GM18505 (cell line): ENCODE results near the gene NRL.

Source experiments
- ATAC-seq: cut with Tn5 transposase; IDR thresholded peaks from one replicate; pipeline ENCODE4 v1.9.1; 2021; ENCODE audit not compliant: unreplicated experiment
- POLR2A ChIP-seq: IDR thresholded peaks from 4 replicates; pipeline ENCODE4 v1.6.1; 2011; ENCODE audit warnings: borderline replicate concordance; ENCODE audit not compliant: insufficient read depth, insufficient read length; ENCODE audit errors: extremely low read depth

Gene NRL

DNA sequence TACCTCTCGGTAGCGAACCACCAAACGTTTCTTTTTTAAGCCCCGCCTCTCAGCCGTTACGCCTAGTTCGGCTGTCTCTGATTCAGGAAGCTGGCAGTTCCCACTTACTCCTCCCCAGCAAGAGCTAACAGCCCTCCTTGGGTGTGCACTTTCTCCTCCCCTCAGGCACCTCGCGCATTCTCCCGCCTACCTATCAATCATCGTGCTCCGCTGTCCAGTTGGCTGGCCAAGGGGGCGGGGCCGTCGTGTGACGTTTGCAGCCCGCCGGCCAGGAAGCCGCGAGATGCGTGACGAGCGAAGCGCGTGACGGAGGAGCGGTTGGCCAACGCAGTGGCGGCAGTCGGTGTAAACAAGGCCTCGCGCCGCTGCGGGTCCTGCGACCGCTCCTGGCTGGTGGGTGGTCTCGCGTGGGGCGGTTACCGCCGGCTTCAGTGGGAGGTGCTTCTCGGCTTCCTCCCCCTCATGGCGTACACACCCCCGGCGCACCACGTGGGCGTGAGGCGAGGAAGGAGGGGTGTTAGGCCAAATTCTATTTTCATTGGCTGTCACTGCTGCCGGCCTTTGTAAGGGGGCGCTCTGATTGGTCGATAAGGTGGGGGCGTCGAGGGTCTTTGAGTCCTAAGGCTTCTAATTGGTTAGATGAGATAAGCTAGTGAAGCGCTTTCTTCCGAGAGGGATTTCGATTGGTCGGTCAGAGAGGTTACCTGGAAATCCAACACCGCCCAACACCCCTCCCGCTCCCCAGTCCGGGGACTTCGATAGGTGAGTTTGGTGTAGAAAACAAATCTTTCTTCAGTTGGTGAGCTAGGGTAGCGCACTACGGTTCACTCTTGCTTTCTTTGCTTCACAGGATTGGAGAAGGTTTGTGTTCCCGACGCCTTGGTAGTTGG, at the start of gene NRL, which contains the start of gene DCAF11:
NRL (minus strand) TSS at position 418 of the 890 bp plus-strand sequence. CDS start 32,101 bp downstream, outside the sequence.
DCAF11 (plus strand) TSS at position 246 of the 890 bp plus-strand sequence. CDS start 818 bp downstream, outside the sequence.
- ATAC-seq, result peak; percentile 80
- TF ChIP-seq POLR2A, result peak; percentile 72

DNA sequence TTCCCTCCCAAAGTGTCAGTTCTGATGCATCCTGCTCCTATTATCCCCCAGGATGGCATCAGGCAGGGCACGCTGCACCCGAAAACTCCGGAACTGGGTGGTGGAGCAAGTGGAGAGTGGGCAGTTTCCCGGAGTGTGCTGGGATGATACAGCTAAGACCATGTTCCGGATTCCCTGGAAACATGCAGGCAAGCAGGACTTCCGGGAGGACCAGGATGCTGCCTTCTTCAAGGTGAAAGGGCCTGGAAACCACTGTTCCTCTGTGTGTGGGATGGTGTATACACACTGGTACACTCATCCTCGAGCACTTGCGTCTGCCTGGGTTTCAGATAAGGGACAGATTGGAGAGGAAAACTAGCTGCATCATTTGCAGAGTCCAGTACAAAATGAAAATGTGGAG, 47.3 kb upstream of the NRL start:
- TF ChIP-seq POLR2A, result no peak
- no peak for ATAC-seq

DNA sequence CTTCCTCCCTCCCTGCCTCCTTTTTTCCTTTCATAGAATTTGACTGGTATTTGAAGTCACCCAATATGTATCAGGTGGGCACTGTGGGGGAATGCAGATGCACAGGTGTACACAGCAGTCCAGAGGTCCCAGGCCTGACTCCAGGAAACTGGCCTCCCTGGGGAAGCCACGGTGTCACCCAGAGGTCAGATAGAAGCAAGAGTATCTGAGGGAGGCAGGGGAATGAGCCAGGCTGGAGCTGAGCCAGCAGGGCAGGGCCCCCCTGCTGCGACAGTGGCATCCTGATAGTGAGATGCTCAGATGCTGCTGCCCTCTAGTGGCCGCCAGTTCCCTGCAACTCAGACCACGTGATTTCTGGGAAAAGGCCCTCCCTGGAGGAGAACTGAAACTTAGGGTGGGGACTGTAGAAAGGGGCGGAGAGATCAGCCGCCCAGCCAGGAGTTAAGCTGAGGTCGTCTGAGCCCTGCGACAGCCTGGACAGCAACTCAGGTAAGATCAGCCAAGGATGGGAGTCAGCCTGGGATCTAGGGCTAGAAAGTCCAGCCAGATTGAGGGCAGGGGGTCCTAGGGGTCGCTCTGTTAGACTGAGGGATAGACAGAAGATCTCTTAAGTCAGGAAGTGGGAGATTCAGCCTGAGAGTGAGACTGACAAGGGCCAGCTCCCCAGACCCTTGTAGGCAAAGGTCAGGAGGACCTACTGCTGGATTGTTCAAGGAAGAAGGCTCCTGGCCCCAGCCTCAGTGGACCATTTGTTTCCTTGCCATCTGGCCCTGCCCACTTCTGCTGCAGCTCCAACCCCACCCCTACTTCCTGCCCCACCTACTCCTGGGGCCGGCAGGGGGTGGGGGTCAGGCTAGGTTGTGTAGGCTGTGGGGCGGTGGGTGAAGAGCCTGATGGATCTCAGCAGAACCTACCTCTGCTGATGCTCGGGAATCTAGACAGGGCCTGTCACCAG, 46.4 kb upstream of the NRL start, which contains the start of gene IRF9:
IRF9 (plus strand) TSS at position 416 of the 955 bp plus-strand sequence. CDS start 880 bp downstream, outside the sequence.
- ATAC-seq, result peak; percentile 81
- TF ChIP-seq POLR2A, result peak; percentile 98

DNA sequence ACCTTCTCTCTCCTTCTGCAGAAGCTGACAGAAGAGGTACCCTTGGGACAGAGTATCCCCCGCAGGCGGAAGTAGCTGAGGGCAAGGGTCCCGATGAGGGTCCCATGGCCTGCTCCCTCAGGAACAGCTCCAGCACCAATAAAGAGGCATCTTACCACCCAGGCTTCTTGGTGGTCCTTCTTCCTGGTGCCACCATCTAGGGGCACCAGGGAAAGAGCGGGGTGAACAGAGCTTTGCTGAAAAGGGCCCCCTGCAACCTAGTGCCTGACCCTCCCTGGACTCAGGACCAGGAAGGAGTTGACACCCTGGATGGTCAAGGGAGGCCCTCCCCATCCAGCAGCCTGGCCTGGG, 45.7 kb upstream of the NRL start:
- TF ChIP-seq POLR2A, result no peak
- peak; percentile 3 for ATAC-seq

DNA sequence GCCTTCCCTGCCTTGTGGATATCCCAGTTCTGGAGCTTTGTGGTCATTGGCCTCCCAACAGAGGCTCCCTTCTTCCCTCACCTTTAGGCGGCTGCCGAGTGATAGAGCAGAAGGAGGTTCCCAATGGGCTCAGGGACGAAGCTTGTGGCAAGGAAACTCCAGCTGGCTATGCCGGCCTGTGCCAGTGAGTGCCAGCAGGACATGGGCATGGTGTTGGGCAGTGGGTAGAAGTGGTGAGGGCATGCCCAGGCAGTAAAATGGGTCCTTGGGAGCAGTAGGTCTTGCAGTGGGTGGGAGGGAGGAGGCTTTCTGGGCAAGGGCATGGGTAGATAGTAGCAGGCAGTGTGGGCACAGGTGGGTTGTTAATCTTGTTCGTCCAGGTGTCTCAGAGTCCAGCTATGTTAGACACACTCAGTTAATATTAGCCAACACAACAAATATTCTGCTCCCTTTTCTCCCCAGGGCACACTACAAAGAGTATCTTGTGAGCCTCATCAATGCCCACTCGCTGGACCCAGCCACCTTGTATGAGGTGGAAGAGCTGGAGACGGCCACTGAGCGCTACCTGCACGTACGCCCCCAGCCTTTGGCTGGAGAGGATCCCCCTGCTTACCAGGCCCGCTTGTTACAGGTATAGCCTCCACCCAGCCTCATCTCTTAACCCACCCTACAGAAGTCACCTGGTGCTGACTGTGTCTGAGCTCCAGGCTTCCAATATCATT, 45.2 kb upstream of the NRL start:
- TF ChIP-seq POLR2A, result peak; percentile 20
- ATAC-seq, result no peak

DNA sequence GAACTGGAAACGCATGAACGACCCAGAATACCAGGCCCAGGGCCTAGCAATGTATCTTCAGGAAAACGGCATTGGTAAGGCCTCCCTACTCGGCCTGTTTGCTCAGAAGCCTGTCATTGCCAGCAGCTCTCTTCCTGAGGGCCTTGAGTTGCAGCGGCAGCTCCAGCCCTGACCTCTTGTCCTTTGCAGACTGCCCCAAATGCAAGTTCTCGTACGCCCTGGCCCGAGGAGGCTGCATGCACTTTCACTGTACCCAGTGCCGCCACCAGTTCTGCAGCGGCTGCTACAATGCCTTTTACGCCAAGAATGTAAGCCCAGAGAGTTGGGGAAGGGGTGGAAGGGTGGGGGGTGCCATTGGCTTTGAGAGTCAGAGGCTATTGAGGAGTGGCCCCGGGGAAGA, 42.6 kb upstream of the NRL start:
- ATAC-seq, result no peak
- no peak for TF ChIP-seq POLR2A

DNA sequence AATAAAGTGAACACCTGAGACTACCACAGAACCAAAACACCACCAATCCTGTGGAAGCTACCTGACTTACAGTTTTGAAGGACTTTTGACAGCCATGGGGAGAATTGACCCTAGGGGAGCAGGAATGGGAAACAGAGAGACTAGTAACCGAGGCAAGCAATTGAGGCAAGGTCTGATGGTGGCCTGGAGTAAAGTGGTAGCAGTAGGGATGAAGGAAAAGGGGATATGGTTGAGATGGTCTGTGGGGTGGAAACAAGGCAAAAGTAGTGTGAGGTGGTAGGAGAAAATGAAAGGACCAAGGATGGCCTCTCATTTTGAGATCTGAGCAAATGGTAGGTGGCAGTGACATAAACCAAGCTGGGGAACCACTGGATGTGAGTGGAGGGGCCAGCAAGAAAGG, 42.1 kb upstream of the NRL start:
- TF ChIP-seq POLR2A, result no peak
- ATAC-seq, result no peak

DNA sequence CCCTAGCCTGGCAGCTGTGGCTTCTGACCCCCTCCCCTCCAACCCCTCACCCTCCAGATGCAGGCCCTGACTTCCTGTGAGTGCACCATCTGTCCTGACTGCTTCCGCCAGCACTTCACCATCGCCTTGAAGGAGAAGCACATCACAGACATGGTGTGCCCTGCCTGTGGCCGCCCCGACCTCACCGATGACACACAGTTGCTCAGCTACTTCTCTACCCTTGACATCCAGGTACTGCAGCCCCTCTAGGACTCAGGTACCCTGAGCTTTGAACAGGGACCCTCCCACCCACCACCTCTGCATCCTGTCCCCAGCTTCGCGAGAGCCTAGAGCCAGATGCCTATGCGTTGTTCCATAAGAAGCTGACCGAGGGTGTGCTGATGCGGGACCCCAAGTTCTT, 40.4 kb upstream of the NRL start:
- no peak for TF ChIP-seq POLR2A
- no peak for ATAC-seq

DNA sequence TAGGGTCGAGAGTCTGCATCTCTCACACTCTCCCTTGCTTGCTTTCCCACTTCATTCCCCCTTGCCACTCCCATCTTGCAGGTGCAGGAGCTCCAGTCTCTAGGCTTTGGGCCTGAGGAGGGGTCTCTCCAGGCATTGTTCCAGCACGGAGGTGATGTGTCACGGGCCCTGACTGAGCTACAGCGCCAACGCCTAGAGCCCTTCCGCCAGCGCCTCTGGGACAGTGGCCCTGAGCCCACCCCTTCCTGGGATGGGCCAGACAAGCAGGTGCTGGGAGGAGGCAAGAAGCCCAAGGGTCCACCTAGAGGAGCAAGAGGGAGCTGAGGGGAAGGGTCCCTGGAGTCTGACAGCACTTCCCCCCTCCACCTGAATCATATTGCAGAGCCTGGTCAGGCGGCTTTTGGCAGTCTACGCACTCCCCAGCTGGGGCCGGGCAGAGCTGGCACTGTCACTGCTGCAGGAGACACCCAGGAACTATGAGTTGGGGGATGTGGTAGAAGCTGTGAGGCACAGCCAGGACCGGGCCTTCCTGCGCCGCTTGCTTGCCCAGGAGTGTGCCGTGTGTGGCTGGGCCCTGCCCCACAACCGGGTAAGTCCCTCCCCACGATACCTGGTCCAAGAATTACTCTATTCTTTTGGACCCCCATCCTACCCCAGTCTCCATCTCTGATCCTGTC, 36.8 kb upstream of the NRL start:
- no peak for TF ChIP-seq POLR2A
- ATAC-seq, result no peak

DNA sequence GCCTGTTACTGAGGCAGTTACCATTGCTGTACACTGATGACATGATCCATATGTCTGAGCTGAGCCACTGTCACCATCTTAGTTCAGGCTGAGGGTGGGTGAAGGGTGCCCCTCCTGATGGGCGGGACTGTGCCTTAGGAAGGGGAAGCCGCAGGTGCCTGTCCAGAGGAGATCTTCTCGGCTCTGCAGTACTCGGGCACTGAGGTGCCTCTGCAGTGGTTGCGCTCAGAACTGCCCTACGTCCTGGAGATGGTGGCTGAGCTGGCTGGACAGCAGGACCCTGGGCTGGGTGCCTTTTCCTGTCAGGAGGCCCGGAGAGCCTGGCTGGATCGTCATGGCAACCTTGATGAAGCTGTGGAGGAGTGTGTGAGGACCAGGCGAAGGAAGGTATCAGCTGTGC, 36.2 kb upstream of the NRL start:
- TF ChIP-seq POLR2A, result no peak
- ATAC-seq, result no peak

DNA sequence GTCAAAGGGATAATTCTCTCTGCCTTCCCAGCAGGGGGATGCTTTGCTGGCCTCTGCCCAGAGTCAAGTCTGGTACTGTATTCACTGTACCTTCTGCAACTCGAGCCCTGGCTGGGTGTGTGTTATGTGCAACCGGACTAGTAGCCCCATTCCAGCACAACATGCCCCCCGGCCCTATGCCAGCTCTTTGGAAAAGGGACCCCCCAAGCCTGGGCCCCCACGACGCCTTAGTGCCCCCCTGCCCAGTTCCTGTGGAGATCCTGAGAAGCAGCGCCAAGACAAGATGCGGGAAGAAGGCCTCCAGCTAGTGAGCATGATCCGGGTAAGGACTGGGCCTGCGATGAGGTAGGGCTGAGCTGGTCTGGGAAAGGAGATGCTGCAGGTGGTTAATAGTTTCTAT, 35.8 kb upstream of the NRL start:
- no peak for ATAC-seq
- TF ChIP-seq POLR2A, result no peak

DNA sequence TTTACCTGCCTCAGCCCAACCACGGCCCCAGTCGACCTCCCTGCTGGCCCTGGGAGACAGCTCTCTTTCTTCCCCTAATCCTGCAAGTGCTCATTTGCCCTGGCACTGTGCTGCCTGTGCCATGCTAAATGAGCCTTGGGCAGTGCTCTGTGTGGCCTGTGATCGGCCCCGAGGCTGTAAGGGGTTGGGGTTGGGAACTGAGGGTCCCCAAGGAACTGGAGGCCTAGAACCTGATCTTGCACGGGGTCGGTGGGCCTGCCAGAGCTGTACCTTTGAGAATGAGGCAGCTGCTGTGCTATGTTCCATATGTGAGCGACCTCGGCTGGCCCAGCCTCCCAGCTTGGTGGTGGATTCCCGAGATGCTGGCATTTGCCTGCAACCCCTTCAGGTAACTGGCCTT, 35.3 kb upstream of the NRL start:
- no peak for ATAC-seq
- no peak for TF ChIP-seq POLR2A
